ENCODE results near the gene TNNC2.

DNA sequence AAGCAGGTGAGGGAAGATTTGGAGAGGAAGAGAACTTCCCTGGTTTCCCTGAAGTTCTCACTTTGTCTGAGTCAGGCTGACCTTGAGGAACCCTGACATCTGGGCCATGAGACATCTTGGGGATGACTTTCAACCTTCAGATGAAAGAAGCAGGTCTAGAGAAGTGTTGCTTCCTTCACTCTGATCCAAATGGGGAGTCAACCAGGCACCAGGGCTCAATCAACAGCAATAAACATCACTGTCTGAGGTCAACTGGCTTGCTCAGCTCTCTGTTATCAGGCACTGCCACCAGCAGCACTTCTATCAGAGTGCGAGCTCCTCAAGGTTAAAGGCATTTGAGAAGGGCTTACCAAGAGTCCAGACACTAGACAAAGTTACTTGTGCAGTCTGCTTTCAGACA is 23.8 kb upstream of the TNNC2 start:
- TF ChIP-seq, protein P1, sequence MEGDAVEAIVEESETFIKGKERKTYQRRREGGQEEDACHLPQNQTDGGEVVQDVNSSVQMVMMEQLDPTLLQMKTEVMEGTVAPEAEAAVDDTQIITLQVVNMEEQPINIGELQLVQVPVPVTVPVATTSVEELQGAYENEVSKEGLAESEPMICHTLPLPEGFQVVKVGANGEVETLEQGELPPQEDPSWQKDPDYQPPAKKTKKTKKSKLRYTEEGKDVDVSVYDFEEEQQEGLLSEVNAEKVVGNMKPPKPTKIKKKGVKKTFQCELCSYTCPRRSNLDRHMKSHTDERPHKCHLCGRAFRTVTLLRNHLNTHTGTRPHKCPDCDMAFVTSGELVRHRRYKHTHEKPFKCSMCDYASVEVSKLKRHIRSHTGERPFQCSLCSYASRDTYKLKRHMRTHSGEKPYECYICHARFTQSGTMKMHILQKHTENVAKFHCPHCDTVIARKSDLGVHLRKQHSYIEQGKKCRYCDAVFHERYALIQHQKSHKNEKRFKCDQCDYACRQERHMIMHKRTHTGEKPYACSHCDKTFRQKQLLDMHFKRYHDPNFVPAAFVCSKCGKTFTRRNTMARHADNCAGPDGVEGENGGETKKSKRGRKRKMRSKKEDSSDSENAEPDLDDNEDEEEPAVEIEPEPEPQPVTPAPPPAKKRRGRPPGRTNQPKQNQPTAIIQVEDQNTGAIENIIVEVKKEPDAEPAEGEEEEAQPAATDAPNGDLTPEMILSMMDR (IDR thresholded peaks at IDR 0.05), result no peak
- TF ChIP-seq EZH2phosphoT487 (IDR thresholded peaks at IDR 0.05; ENCODE audit: borderline replicate concordance, low read depth), result no peak
- no peak for TF ChIP-seq TCF12 (IDR thresholded peaks at IDR 0.05)
- no peak for TF ChIP-seq YY1 (IDR thresholded peaks at IDR 0.05; ENCODE audit: low read depth)

Measured in SK-N-SH (cell line).